ENCODE data around the gene CACNA1A.
"Not testable (repeated sequence)": the region's sequence is repeated elsewhere in the genome, so short reads cannot be mapped to it uniquely, and the experiment has no call there.

Gene CACNA1A

DNA sequence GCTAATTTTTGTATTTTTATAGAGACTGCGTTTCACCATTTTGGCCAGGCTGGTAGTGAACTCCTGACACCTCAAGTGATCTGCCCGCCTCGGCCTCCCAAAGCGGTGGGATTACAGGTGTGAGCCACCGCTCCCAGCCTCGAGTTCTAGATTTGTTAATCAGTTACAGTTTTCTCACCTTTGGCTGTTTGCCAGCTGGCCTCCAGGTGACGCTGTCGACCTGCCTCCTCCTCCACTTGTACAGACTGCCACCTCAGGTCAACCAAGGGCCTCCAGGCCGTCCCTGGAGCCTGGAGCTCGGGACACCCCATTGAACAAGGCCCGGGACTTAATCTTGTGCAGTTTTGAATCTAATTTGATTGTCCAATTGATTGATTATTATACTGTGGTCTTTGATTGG lies 310.6 kb downstream of the CACNA1A start:
- Histone ChIP-seq H3K36me3 (replicated peaks) (no peaks in the 10 kb centered on the region), H3K4me3 (ENCODE audit: low read depth, low read length) (no peak overlapping the region), H3K27me3 (replicated peaks) (no peaks in the 10 kb centered on the region), H3K27ac (no peak overlapping the region)
- no peak for DNase-seq
- TF ChIP-seq, protein P1, sequence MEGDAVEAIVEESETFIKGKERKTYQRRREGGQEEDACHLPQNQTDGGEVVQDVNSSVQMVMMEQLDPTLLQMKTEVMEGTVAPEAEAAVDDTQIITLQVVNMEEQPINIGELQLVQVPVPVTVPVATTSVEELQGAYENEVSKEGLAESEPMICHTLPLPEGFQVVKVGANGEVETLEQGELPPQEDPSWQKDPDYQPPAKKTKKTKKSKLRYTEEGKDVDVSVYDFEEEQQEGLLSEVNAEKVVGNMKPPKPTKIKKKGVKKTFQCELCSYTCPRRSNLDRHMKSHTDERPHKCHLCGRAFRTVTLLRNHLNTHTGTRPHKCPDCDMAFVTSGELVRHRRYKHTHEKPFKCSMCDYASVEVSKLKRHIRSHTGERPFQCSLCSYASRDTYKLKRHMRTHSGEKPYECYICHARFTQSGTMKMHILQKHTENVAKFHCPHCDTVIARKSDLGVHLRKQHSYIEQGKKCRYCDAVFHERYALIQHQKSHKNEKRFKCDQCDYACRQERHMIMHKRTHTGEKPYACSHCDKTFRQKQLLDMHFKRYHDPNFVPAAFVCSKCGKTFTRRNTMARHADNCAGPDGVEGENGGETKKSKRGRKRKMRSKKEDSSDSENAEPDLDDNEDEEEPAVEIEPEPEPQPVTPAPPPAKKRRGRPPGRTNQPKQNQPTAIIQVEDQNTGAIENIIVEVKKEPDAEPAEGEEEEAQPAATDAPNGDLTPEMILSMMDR (IDR thresholded peaks at IDR 0.05; ENCODE audit: low read depth, low read length, missing control alignments), result peak; percentile 5
- in situ Hi-C loops (cut with HindIII; ENCODE audit: low pct_ligation_motif_present, low sequenced_read_pairs), result no loop called here

DNA sequence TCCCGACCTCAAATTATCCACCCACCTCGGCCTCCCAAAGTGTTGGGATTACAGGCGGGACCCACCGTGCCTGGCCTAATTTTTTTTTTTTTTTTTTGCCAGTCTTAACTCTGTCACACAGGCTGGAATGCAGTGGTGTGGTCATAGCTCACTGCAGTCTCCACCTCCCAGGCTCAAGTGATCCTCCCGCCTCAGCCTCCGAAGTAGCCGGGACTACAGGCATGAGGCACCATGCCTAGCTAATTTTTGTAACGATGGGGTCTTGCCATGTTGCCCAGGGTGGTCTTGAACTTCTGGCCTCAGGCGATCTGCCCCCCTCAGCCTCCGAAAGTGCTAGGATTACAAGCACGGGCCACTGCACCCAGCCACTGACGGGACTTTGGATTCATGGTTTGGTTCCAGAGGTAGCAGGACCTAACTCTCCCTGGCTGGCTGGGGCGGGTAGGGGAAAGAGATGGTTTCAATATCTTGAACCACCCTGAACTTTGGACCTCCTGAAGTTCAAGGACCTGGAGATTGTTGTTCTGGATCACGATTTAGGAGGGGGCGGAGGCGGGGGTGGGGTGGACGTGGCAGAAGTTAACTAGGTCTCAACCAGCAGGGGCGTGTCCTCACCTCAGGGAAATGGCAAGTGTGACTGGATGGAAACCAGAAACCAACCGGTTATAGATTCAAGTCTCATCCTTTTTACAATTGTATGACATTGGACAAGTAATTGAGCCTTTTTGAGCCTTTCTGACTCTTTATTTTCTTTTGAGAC lies 315.3 kb downstream of the CACNA1A start:
- TF ChIP-seq, protein P1 (IDR thresholded peaks at IDR 0.05; ENCODE audit: low read depth, low read length, missing control alignments), result no peak
- no peak overlapping the region for H3K27ac ChIP-seq
- in situ Hi-C loops (cut with HindIII; ENCODE audit: low pct_ligation_motif_present, low sequenced_read_pairs), result no loop called here
- no peak overlapping the region for H3K4me3 ChIP-seq (ENCODE audit: low read depth, low read length)
- no peak for DNase-seq
- H3K27me3 ChIP-seq (replicated peaks), result no peaks in the 10 kb centered on the region
- no peaks in the 10 kb centered on the region for H3K36me3 ChIP-seq (replicated peaks)

DNA sequence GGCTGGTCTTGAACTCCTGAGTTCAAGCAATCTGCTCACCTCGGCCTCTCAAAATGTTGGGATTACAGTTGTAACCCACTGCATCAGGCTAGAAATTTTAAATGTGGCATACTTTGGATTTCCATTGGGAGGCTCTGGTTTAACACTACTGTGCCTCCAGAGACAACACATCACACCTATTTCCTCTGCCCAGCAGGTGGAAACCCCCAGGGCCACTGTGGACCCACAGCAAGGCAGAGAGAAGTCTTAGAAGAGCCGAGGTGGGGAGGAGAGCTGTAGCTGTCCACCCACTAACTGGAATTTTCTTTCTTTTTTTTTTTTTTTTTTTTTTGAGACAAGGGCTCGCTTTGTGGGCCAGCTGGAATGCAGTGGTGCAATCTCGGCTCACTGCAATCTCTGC lies 316.7 kb downstream of the CACNA1A start:
- in situ Hi-C loops (cut with HindIII; ENCODE audit: low pct_ligation_motif_present, low sequenced_read_pairs), result no loop called here
- H3K27ac ChIP-seq, result no peak overlapping the region
- TF ChIP-seq, protein P1 (IDR thresholded peaks at IDR 0.05; ENCODE audit: low read depth, low read length, missing control alignments), result no peak

DNA sequence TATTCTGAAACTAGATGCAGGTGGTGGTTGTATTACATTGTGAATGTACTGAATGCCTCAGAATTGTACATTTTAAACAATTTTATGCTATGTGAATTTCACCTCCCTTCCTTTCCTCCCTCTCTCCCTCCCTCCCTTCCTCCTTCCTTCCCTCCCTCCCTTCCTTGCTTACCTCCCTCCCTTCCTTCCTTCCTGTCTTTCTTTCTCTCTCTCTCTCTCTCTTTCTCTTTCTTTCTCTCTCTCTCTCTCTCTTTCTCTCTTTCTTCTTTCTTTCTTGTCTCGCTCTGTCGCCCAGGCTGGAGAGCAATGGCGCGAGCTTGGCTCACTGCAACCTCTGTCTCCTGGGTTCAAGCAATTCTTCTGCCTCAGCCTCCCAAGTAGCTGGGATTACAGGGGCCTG lies 318.9 kb downstream of the CACNA1A start:
- no peaks in the 10 kb centered on the region for H3K27me3 ChIP-seq (replicated peaks)
- in situ Hi-C loops (cut with HindIII; ENCODE audit: low pct_ligation_motif_present, low sequenced_read_pairs), result no loop called here
- DNase-seq, result no peak
- H3K4me3 ChIP-seq (ENCODE audit: low read depth, low read length), result no peak overlapping the region
- H3K36me3 ChIP-seq (replicated peaks), result no peaks in the 10 kb centered on the region
- H3K27ac ChIP-seq, result no peak overlapping the region
- TF ChIP-seq, protein P1 (IDR thresholded peaks at IDR 0.05; ENCODE audit: low read depth, low read length, missing control alignments), result no peak

More for the DNA sequence above, 316.7 kb downstream of the CACNA1A start:
- DNase-seq, result no peak
- no peak overlapping the region for H3K4me3 ChIP-seq (ENCODE audit: low read depth, low read length)
- H3K36me3 ChIP-seq (replicated peaks), result no peaks in the 10 kb centered on the region
- H3K27me3 ChIP-seq (replicated peaks), result no peaks in the 10 kb centered on the region

DNA sequence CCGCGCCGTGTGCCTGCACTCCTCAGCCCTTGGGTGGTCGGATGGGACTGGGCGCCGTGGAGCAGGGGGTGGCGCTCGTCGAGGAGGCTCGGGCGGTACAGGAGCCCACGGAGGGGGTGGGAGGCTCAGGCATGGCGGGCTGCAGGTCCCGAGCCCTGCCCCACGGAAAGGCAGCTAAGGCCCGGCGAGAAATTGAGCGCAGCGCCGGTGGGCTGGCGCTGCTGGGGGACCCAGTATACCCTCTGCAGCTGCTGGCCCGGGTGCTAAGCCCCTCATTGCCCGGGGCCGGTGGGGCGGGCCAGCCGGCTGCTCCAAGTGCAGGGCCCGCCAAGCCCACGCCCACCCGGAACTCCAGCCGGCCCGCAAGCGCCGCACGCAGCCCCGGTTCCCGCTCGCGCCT lies 319.6 kb downstream of the CACNA1A start:
- H3K27ac ChIP-seq; H3K27me3 ChIP-seq (replicated peaks); H3K4me3 ChIP-seq (ENCODE audit: low read depth, low read length); in situ Hi-C loops (cut with HindIII; ENCODE audit: low pct_ligation_motif_present, low sequenced_read_pairs); DNase-seq; H3K36me3 ChIP-seq (replicated peaks): not testable (repeated sequence)

DNA sequence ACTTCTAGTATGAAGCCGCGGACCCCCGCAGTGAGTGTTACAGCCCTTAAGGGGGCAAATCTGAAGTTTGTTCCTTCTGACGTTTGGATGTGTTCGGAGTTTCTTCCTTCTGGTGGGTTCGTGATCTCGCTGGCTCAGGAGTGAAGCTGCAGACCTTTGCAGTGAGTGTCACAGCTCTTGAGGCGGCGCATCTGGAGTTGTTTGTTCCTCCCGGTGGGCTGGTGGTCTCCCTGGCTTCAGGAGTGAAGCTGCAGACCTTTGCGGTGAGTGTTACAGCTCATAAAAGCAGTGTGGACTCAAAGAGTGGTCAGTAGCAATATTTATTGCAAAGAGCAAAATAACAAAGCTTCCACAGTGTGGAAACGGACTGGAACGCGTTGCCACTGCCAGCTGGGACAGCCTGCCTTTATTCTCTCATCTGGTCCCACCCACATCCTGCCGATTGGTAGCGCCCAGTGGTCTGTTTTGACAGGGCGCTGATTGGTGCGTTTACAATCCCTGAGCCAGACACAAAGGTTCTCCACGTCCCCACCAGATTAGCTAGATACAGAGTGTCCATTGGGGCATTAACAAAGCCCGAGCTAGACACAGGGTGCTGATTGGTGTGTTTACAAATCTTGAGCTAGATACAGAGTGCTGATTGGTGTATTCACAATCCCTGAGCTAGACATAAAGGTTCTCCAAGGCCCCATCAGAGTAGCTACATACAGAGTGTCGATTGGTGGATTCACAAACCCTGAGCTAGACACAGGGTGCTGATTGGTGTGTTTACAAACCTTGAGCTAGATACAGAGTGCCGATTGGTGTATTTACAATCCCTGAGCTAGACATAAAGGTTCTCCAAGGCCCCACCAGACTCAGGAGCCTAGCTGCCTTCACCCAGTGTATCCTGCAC lies 320.3 kb downstream of the CACNA1A start:
- H3K27ac ChIP-seq; DNase-seq; H3K36me3 ChIP-seq (replicated peaks); in situ Hi-C loops (cut with HindIII; ENCODE audit: low pct_ligation_motif_present, low sequenced_read_pairs); H3K4me3 ChIP-seq (ENCODE audit: low read depth, low read length); H3K27me3 ChIP-seq (replicated peaks): not testable (repeated sequence)

DNA sequence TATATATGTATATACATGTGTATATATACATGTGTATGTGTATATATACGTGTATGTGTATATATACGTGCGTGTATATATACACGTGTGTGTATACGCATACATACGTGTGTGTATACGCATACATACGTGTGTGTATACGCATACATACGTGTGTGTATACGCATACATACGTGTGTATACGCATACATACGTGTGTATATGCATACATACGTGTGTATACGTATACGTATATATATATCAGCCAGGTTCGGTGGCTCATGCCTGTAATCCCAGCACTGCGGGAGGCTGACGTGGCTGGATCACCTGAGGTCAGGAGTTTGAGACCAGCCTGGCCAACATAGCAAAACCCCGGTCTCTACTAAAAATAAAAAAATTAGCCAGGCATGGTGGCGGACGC lies 321.4 kb downstream of the CACNA1A start:
- in situ Hi-C loops (cut with HindIII; ENCODE audit: low pct_ligation_motif_present, low sequenced_read_pairs); H3K4me3 ChIP-seq (ENCODE audit: low read depth, low read length); H3K27ac ChIP-seq; DNase-seq; H3K36me3 ChIP-seq (replicated peaks); H3K27me3 ChIP-seq (replicated peaks): not testable (repeated sequence)

All from brain microvascular endothelial cell (primary cell).